HT-29 (cell line): ENCODE measurements around the gene BST1. TPM values are rescaled to one million over a fixed set of nuclear protein-coding genes. Genes with fewer than 3 reads are reported as not detected.

Experiments used
- DNase-seq: peaks from one replicate; pipeline ENCODE4 v3.0.0-alpha.2; 2015; ENCODE audit warnings: low spot score
- total RNA-seq: library from RNA; depleted of rRNA; stranded (reverse); fragments of >200 nt; shearing (Covaris generic); gene quantifications from 2 replicates; pipeline ENCODE4 v1.2.3, GENCODE V29; 2014; rRNA removed

The BST1 gene
- total RNA-seq, 1 experiment from 2014 or later: not detected

DNA sequence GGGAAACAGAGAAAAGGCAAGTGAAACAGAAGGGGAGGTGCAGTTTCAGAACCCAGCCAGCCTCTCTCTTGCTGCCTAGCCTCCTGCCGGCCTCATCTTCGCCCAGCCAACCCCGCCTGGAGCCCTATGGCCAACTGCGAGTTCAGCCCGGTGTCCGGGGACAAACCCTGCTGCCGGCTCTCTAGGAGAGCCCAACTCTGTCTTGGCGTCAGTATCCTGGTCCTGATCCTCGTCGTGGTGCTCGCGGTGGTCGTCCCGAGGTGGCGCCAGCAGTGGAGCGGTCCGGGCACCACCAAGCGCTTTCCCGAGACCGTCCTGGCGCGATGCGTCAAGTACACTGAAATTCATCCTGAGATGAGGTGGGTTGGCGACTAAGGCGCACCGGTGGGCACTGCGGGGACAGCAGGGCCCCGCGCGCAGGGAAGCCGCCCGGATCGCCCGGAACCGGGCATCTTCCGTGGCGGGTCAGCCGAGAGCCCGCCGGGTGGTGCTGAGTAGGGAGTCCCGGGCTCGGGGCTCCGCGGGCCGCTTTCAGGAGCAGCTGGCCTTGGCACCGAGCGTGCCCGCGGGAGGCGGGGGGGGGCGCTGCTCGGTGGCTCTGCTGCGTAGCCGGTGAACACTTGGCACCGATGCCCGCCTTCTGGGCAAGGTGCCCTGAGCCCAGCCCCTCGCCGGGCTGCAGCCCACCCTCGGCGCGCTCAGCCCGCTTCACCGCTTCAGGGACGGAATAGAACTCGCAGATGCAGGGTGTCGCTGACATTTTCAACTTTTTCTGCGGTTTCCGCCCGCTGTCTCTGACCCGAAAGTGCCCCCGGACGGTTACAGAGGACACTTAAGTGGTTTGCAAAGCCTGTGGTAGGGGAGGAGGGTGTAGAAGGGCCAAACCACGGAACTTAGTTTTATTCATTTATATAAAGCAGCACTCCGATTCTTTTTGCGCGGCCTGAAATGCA lies 75.7 kb downstream of the BST1 start, which contains the start of gene CD38:
Gene CD38 (plus strand): TSS at position 40 of the 953 bp plus-strand sequence. CDS start 87 bp downstream, at position 127.
- no peak for DNase-seq

DNA sequence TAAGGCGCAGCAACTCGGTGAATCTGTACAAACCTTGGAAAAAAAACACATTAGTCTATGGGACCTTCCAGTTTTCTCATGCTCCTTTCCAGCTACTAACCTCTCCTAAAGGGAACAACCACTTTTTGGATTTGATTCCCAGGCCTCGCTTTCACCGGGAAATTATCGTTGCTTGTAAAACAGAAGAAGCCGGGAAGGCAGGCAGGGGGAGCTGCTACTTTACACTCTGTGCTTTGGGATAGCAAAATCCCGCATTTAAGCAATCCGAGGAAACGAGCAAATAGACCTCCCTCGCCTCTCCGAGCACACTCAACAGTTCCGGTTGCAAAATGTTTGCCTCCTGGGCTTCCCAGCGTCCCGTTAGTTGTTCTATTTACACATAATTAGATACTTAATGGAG lies 76.4 kb downstream of the BST1 start:
- no peak for DNase-seq

DNA sequence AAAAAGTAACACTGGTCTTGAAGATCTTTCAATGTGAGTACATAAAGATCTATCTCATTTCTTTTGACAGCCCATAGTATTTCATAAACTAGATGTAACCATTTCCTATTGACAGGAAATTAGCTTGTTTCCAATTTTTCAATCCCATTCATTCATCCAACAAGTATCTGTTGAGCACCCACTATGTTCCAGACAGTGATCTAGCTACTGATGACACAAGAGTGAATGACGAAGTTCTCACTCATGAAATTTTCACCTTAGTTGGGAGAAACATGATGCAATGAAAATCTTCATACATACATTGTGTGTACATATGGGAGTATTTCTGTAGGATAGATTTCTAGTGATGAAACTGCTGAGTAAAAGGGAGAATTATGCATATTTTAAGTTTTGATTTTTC lies 76.9 kb downstream of the BST1 start:
- no peak for DNase-seq

DNA sequence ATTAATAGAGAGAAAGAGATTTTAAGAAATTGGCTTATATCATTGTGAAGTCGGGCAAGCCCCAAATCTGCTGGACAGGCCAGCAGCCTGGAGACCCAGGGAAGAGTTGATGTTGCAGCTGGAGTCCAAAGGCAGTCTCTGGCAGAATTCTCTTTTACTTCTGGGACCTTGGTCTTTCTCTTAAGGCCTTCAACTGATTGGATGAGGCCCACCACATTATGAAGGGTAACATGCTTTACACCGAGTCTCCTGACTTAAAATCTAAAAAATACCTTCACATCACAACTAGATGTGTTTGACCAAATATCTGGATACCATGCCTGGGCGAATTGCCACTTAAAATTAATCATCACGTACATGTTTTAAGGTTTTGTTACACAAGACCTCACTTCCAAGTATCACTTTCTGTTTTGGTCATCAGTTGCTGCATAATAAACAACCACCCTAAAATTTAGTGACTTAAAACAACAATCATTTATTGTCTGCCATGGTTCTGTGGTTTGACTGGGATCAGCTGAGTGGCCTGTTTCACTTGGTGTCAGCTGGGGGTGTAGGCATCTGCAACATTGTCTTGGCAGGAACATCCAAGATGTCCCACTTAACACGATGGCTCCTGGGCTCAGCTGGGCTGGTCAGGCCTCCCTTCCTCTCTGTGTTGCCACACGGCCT lies 78.7 kb downstream of the BST1 start:
- no peak for DNase-seq

Other genes with a start within 250 kb of the BST1 start
- 2.9 and 5.3 TPM in 2 replicates for gene CC2D2A, start 233.2 kb upstream of the BST1 start, total RNA-seq
- gene FBXL5, start 47.7 kb upstream of the BST1 start, total RNA-seq: 31.0 and 41.4 TPM in 2 replicates
- gene FAM200B, start 21.2 kb upstream of the BST1 start, total RNA-seq: 8.2 and 11.2 TPM in 2 replicates
- gene CD38, start 75.3 kb downstream of the BST1 start, total RNA-seq: 0.05 TPM in 1 of 2 replicates, not detected in the other
- 0.36 and 0.81 TPM in 2 replicates for gene FGFBP1, start 235.7 kb downstream of the BST1 start, total RNA-seq